HEK293T (cell line): ENCODE results near the gene PSME1.

Source experiments
- CTCF ChIA-PET: fragments of 350-600 bp; formaldehyde crosslinking; extraction: SDS; loops from one replicate; lab custom pipeline; 2021; ENCODE audit warnings: antibody characterized with exemption, inconsistent platforms; lab: Yijun Ruan, JAX
- POLR2A ChIA-PET: fragments of 350-600 bp; formaldehyde crosslinking; extraction: SDS; loops from one replicate; lab custom pipeline; 2020; ENCODE audit warnings: antibody characterized with exemption, inconsistent platforms; lab: Yijun Ruan, JAX
- DNase-seq: peaks from one replicate; pipeline ENCODE4 v3.0.0; 2012; ENCODE audit warnings: mixed read lengths; ENCODE audit errors: extremely low spot score
- ARNT ChIP-seq: fragments of 450-650 bp; IDR thresholded peaks from 2 replicates; pipeline ENCODE4 v1.6.1; 2017; ENCODE audit warnings: mild to moderate bottlenecking
- BHLHE40 ChIP-seq: fragments of 450-650 bp; IDR thresholded peaks from 2 replicates; pipeline ENCODE4 v1.6.1; 2016; ENCODE audit warnings: mild to moderate bottlenecking, moderate library complexity, borderline replicate concordance
- CTBP1 ChIP-seq: fragments of 450-650 bp; IDR thresholded peaks from 2 replicates; pipeline ENCODE4 v1.6.1; 2016; ENCODE audit warnings: borderline replicate concordance
- ELF4 ChIP-seq: fragments of 450-650 bp; IDR thresholded peaks from 2 replicates; pipeline ENCODE4 v1.6.1; 2017; ENCODE audit warnings: antibody characterized with exemption
- FOXA1 ChIP-seq: fragments of 450-650 bp; IDR thresholded peaks from 2 replicates; pipeline ENCODE4 v1.6.1; 2016; ENCODE audit warnings: mild to moderate bottlenecking
- FOXK2 ChIP-seq: fragments of 450-650 bp; IDR thresholded peaks from 2 replicates; pipeline ENCODE4 v1.6.1; 2016; ENCODE audit warnings: mild to moderate bottlenecking
- FOXM1 ChIP-seq: fragments of 450-650 bp; IDR thresholded peaks from 2 replicates; pipeline ENCODE4 v1.6.1; 2017; ENCODE audit warnings: mild to moderate bottlenecking, borderline replicate concordance
- HDGF ChIP-seq: fragments of 450-650 bp; IDR thresholded peaks from 2 replicates; pipeline ENCODE4 v1.6.1; 2017; ENCODE audit warnings: antibody characterized with exemption, borderline replicate concordance
- L3MBTL2 ChIP-seq: fragments of 450-650 bp; conservative IDR thresholded peaks from 2 replicates; pipeline ENCODE4 v1.6.1; 2016; ENCODE audit warnings: mild to moderate bottlenecking
- LEF1 ChIP-seq: fragments of 450-650 bp; IDR thresholded peaks from 2 replicates; pipeline ENCODE4 v1.6.1; 2017; ENCODE audit warnings: mild to moderate bottlenecking, borderline replicate concordance
- NFRKB ChIP-seq: fragments of 450-650 bp; IDR thresholded peaks from 2 replicates; pipeline ENCODE4 v1.6.1; 2016; ENCODE audit warnings: mild to moderate bottlenecking, moderate library complexity
- SP1 ChIP-seq: fragments of 450-650 bp; IDR thresholded peaks from 2 replicates; pipeline ENCODE4 v1.6.1; 2017
- SUZ12 ChIP-seq: fragments of 450-650 bp; IDR thresholded peaks from 2 replicates; pipeline ENCODE4 v1.6.1; 2016; ENCODE audit warnings: mild to moderate bottlenecking
- TARDBP ChIP-seq: fragments of 450-650 bp; IDR thresholded peaks from 2 replicates; pipeline ENCODE4 v1.6.1; 2016
- ZNF384 ChIP-seq: fragments of 450-650 bp; IDR thresholded peaks from 2 replicates; pipeline ENCODE4 v1.6.1; 2016
- TF ChIP-seq, protein P1 (sequence below): fragments of 450-650 bp; IDR thresholded peaks from 2 replicates; pipeline ENCODE4 v1.6.1; 2016

The PSME1 gene

DNA sequence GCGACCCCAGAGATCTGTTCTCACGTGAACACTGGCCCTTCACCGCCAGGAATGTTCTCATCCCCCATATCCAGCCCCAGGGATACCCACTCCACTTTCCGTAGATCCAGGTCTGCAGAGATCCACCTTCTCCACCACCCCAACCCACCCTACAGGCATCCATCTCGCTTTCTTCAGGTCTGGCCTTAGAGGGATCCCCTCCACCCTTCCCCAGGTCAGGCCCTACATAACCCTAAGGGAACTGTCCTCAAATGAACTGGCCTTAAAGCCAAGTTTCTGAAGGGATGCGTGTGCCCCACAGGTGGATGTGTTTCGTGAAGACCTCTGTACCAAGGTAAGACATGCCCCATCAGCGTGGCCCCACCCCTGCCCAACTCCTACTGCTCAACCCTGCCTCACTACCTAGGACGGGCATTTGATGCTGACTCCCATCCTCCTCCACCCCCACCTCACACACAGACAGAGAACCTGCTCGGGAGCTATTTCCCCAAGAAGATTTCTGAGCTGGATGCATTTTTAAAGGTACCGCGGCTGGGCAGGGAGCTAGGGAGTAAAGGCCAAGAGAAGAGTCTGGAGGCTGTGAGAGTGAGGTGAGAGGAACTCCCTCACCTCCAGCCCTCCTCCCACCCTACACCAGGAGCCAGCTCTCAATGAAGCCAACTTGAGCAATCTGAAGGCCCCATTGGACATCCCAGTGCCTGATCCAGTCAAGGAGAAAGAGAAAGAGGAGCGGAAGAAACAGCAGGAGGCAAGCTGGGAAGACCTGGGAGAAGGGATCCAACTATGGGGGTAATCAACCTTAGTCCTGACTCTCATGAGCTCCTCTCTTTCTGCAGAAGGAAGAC lies 912 bp downstream of the PSME1 start:
- no peak for DNase-seq
- ChIA-PET CTCF (interaction anchor here (1.6 kb wide), 1 partner anchor 24 kb away, joined by 6 read pairs; the partner anchor contains the start of gene IRF9), POLR2A (interaction anchor here (1.0 to 4.0 kb wide), 14 partner anchors 10 to 106 kb away, joined by 3 to 62 read pairs (median 6); partner anchors contain the start of genes CARMIL3, DCAF11, IRF9 and NRL)
- TF ChIP-seq ARNT (no peak), SP1 (no peak), FOXK2 (no peak), ZNF384 (no peak), HDGF (no peak), LEF1 (no peak), NFRKB (no peak), TARDBP (no peak), ELF4 (no peak), BHLHE40 (no peak), CTBP1 (no peak), SUZ12 (no peak), FOXA1 (no peak), L3MBTL2 (no peak)
- TF ChIP-seq, protein P1, sequence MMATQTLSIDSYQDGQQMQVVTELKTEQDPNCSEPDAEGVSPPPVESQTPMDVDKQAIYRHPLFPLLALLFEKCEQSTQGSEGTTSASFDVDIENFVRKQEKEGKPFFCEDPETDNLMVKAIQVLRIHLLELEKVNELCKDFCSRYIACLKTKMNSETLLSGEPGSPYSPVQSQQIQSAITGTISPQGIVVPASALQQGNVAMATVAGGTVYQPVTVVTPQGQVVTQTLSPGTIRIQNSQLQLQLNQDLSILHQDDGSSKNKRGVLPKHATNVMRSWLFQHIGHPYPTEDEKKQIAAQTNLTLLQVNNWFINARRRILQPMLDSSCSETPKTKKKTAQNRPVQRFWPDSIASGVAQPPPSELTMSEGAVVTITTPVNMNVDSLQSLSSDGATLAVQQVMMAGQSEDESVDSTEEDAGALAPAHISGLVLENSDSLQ: no peak

DNA sequence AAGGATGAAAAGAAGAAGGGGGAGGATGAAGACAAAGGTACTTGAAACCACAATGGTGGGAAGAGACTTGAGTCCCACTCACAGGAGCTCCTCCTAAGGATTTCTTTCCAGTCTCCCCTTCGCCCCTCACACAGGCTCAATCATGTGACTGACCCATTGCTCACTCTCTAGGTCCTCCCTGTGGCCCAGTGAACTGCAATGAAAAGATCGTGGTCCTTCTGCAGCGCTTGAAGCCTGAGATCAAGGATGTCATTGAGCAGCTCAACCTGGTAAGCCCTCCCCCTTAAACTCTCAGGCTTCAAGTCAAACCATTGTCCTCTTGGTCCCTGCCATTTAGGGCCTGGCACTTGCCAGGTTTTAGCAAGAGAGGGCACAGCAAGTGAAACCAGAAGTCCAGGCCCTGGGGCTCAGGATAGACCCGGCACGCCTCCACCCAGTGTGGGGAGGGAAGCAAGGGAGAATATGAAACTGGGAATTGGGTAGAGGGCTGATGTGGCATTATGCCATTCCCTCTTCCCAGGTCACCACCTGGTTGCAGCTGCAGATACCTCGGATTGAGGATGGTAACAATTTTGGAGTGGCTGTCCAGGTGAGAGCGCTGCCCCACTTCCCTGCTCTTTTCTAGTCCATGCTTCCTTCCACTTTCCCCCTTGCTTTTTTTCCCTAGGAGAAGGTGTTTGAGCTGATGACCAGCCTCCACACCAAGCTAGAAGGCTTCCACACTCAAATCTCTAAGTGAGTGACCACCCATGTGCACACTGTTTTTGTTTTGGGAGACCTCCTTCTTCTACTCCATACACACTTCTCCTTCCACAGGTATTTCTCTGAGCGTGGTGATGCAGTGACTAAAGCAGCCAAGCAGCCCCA lies 1.8 kb downstream of the PSME1 start:
- ChIA-PET CTCF (interaction anchor here (1.6 to 2.6 kb wide), 2 partner anchors 23 to 29 kb away, joined by 6 read pairs; partner anchors contain the start of gene IRF9), POLR2A (interaction anchor here (1.0 to 4.0 kb wide), 14 partner anchors 9 to 105 kb away, joined by 3 to 62 read pairs (median 6); partner anchors contain the start of genes CARMIL3, CHMP4A, DCAF11 and IRF9)
- DNase-seq: no peak
- TF ChIP-seq HDGF (no peak), FOXA1 (no peak), TARDBP (no peak), CTBP1 (no peak), ZNF384 (no peak), ARNT (no peak), LEF1 (no peak)

DNA sequence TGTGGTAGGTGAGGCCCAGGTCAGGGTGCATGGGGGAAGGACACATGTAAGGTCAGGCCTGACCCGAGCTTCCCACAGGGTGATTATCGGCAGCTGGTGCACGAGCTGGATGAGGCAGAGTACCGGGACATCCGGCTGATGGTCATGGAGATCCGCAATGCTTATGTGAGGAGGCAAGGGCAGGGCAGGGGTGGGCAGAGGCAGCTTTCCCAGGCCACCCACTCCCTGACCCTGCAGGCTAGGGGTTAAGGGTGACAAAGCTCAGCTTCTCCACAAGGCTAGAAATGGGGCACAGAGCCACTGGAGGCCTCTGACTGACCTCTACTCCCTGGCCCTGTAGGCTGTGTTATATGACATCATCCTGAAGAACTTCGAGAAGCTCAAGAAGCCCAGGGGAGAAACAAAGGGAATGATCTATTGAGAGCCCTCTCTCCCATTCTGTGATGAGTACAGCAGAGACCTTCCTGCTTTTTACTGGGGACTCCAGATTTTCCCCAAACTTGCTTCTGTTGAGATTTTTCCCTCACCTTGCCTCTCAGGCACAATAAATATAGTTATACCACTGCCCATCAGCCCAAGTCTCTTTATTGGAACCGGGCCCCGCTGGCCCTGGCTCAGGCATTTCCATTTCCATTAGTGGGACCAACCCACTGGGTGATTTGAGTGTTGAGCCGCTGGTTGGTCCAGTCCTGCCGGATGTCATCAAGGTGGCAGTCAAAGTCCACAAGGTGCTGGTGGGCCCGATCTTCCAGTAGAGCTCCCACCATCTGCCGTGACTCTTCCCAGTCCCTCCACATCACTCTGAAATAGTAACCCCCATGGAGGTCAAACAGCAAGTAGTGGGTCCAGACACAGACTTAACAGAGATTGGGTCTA lies 2.6 kb downstream of the PSME1 start:
- POLR2A ChIA-PET: interaction anchor here (0.6 to 4.0 kb wide), 10 partner anchors 8 to 674 kb away, joined by 3 to 34 read pairs (median 4); partner anchors contain the start of genes CHMP4A, DCAF11, IRF9 and NRL
- TF ChIP-seq FOXM1: no peak
- TF ChIP-seq CTBP1: no peak
- TF ChIP-seq, protein P1: no peak
- TF ChIP-seq NFRKB: no peak
- TF ChIP-seq BHLHE40: no peak
- TF ChIP-seq L3MBTL2: no peak
- TF ChIP-seq SUZ12: no peak
- no peak for TF ChIP-seq SP1
- TF ChIP-seq ELF4: no peak
- no peak for TF ChIP-seq FOXK2
- DNase-seq: no peak
- CTCF ChIA-PET: interaction anchor here (1.9 to 2.6 kb wide), 2 partner anchors 22 to 30 kb away, joined by 6 read pairs; partner anchors contain the start of gene IRF9

DNA sequence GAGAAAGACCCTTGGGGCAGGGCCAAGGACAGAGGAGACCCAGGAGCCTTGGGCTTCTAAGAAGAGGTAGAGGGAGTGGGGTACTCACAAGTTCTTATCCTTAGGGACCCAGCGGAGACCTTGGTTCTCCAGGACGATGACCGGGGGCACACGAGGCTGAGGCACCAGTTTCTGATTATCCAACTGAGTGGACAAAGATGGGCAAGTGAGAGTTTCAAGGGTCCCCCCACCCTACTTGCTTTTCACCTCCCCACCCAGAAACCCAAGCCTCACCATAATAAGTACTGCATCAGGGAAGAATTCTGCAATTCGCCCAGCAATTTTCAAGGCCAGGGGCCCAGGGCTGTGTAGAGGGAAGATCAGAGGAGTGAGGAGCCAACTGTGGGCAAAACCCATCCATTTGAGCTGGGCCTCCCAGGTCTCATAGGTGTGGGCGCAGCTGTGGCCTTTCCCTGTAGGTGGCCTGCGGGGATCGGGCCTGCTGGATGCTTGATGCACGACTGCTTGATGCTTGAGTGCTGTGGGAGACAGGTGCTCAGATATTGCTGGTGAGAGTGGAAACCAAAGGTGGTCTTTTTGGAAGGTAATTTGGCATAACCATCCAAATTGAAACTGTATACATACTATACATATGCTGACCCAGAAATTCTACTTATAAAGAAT lies 3.4 kb downstream of the PSME1 start:
- TF ChIP-seq ZNF384 (no peak), FOXA1 (no peak), L3MBTL2 (no peak), FOXK2 (no peak), FOXM1 (no peak), NFRKB (no peak), CTBP1 (no peak), ARNT (no peak), ELF4 (no peak), LEF1 (no peak), HDGF (no peak)
- TF ChIP-seq, protein P1: no peak
- POLR2A ChIA-PET: interaction anchor here (1.1 to 4.0 kb wide), 8 partner anchors 8 to 87 kb away, joined by 3 to 34 read pairs (median 12); partner anchors contain the start of genes CARMIL3, CHMP4A, DCAF11 and IRF9
- CTCF ChIA-PET: interaction anchor here (1.9 to 2.6 kb wide), 2 partner anchors 21 to 31 kb away, joined by 6 read pairs; partner anchors contain the start of gene IRF9
- DNase-seq: no peak
